HEK293T (cell line): ENCODE results near the gene RFPL1.

Source experiments
- ARNT ChIP-seq: fragments of 450-650 bp; IDR thresholded peaks from 2 replicates; pipeline ENCODE4 v1.6.1; 2017; ENCODE audit warnings: mild to moderate bottlenecking
- BHLHE40 ChIP-seq: fragments of 450-650 bp; IDR thresholded peaks from 2 replicates; pipeline ENCODE4 v1.6.1; 2016; ENCODE audit warnings: mild to moderate bottlenecking, moderate library complexity, borderline replicate concordance
- CTBP1 ChIP-seq: fragments of 450-650 bp; IDR thresholded peaks from 2 replicates; pipeline ENCODE4 v1.6.1; 2016; ENCODE audit warnings: borderline replicate concordance
- ELF4 ChIP-seq: fragments of 450-650 bp; IDR thresholded peaks from 2 replicates; pipeline ENCODE4 v1.6.1; 2017; ENCODE audit warnings: antibody characterized with exemption
- FOXA1 ChIP-seq: fragments of 450-650 bp; IDR thresholded peaks from 2 replicates; pipeline ENCODE4 v1.6.1; 2016; ENCODE audit warnings: mild to moderate bottlenecking
- FOXK2 ChIP-seq: fragments of 450-650 bp; IDR thresholded peaks from 2 replicates; pipeline ENCODE4 v1.6.1; 2016; ENCODE audit warnings: mild to moderate bottlenecking
- FOXM1 ChIP-seq: fragments of 450-650 bp; IDR thresholded peaks from 2 replicates; pipeline ENCODE4 v1.6.1; 2017; ENCODE audit warnings: mild to moderate bottlenecking, borderline replicate concordance
- HDGF ChIP-seq: fragments of 450-650 bp; IDR thresholded peaks from 2 replicates; pipeline ENCODE4 v1.6.1; 2017; ENCODE audit warnings: antibody characterized with exemption, borderline replicate concordance
- L3MBTL2 ChIP-seq: fragments of 450-650 bp; conservative IDR thresholded peaks from 2 replicates; pipeline ENCODE4 v1.6.1; 2016; ENCODE audit warnings: mild to moderate bottlenecking
- LEF1 ChIP-seq: fragments of 450-650 bp; IDR thresholded peaks from 2 replicates; pipeline ENCODE4 v1.6.1; 2017; ENCODE audit warnings: mild to moderate bottlenecking, borderline replicate concordance
- NFRKB ChIP-seq: fragments of 450-650 bp; IDR thresholded peaks from 2 replicates; pipeline ENCODE4 v1.6.1; 2016; ENCODE audit warnings: mild to moderate bottlenecking, moderate library complexity
- SP1 ChIP-seq: fragments of 450-650 bp; IDR thresholded peaks from 2 replicates; pipeline ENCODE4 v1.6.1; 2017
- SUZ12 ChIP-seq: fragments of 450-650 bp; IDR thresholded peaks from 2 replicates; pipeline ENCODE4 v1.6.1; 2016; ENCODE audit warnings: mild to moderate bottlenecking
- TARDBP ChIP-seq: fragments of 450-650 bp; IDR thresholded peaks from 2 replicates; pipeline ENCODE4 v1.6.1; 2016

DNA sequence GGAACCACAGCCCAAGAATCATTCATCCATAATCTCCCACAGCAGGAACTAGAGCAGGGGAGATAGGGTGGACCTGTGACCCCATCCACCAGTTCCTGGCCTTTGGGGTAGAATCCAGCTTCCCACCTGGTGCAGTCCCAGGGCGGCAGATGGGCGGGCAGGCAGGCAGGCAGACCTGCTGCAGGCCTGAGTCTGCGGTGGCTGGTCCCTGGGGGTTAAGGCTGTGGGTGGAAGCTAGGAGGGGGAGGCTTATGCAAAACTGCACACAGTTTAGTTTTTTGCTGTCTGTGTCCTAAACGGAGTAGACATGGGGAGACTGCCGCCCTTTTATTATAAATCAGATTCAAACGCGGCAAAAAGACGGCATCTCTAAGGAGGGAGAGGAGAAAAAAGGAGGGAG lies 37.2 kb downstream of the RFPL1 start:
- TF ChIP-seq FOXM1, result no peak
- no peak for TF ChIP-seq FOXA1
- no peak for TF ChIP-seq ARNT
- TF ChIP-seq SP1, result no peak
- no peak for TF ChIP-seq CTBP1
- no peak for TF ChIP-seq FOXK2
- TF ChIP-seq BHLHE40, result no peak
- TF ChIP-seq NFRKB, result no peak
- no peak for TF ChIP-seq ELF4
- TF ChIP-seq LEF1, result no peak
- no peak for TF ChIP-seq TARDBP
- TF ChIP-seq L3MBTL2, result no peak
- TF ChIP-seq SUZ12, result no peak
- no peak for TF ChIP-seq HDGF
